ENCODE data around the gene S100A7.
A peak's percentile ranks its signal among the peaks of the same experiment; 100 is the strongest.
"Not testable (repeated sequence)": the region's sequence is repeated elsewhere in the genome, so short reads cannot be mapped to it uniquely, and the experiment has no call there.

The S100A7 gene

GRCh38 chr1:153431002-153431401, 29.4 kb downstream of the S100A7 start:
- no peak for DNase-seq (ENCODE audit: low spot score)

GRCh38 chr1:153430561-153430960, 29.9 kb downstream of the S100A7 start:
- DNase-seq (ENCODE audit: low spot score) = no peak

GRCh38 chr1:153430166-153430553, 30.3 kb downstream of the S100A7 start:
- no peak for DNase-seq (ENCODE audit: low spot score)

GRCh38 chr1:153429266-153430165, 30.9 kb downstream of the S100A7 start:
- no peak for DNase-seq (ENCODE audit: low spot score)

GRCh38 chr1:153428791-153429190, 31.7 kb downstream of the S100A7 start:
- DNase-seq (ENCODE audit: low spot score) = no peak

GRCh38 chr1:153428073-153428638, 32.3 kb downstream of the S100A7 start:
- DNase-seq (ENCODE audit: low spot score) = no peak

GRCh38 chr1:153426809-153427208, 33.6 kb downstream of the S100A7 start:
- DNase-seq (ENCODE audit: low spot score) = no peak

- peak; percentile 38 for DNase-seq (ENCODE audit: low spot score)
Observed at GRCh38 chr1:153422450-153423068, 37.9 kb downstream of the S100A7 start.

GRCh38 chr1:153420306-153420705, 40.1 kb downstream of the S100A7 start:
- no peak for DNase-seq (ENCODE audit: low spot score)

- DNase-seq (ENCODE audit: low spot score) = not testable (repeated sequence)
Observed at GRCh38 chr1:153419436-153419793, 41.0 kb downstream of the S100A7 start.

GRCh38 chr1:153418758-153419435, 41.6 kb downstream of the S100A7 start:
- not testable (repeated sequence) for DNase-seq (ENCODE audit: low spot score)

- no peak for DNase-seq (ENCODE audit: low spot score)
Observed at GRCh38 chr1:153417136-153417888, 43.1 kb downstream of the S100A7 start.

- DNase-seq (ENCODE audit: low spot score) = no peak
Observed at GRCh38 chr1:153415850-153416570, 44.4 kb downstream of the S100A7 start, which contains the start of gene S100A7A. S100A7A (plus strand) TSS chr1:153416520; CDS start chr1:153418083, 1,563 bp downstream.

- not testable (repeated sequence) for DNase-seq (ENCODE audit: low spot score)
Observed at GRCh38 chr1:153413961-153414360, 46.5 kb downstream of the S100A7 start.

Measured in HuH-7 (cell line).